Naive thymus-derived CD4-positive, alpha-beta T cell (primary cell): Measurements from ENCODE around the gene DNAH8. TPM values are rescaled to one million over a fixed set of nuclear protein-coding genes. Genes with fewer than 3 reads are reported as not detected.
A peak's percentile ranks its signal among the peaks of the same experiment; 100 is the strongest.
"Not testable (repeated sequence)": the region's sequence is repeated elsewhere in the genome, so short reads cannot be mapped to it uniquely, and the experiment has no call there.

Experiments used
- ATAC-seq: fragments of 150-1000 bp; cut with Tn5 transposase; 2 replicates; pipeline ENCODE4 v1.10.0; 2021; ENCODE audit warnings: mild to moderate bottlenecking, moderate library complexity
- CTCF ChIA-PET: fragments of 350-600 bp; sonication (Branson Sonifier 250); formaldehyde crosslinking; loops from one replicate; lab custom pipeline; 2021; ENCODE audit warnings: antibody characterized with exemption; lab: Charles Lee
- POLR2A ChIA-PET: fragments of 350-600 bp; sonication (Branson Sonifier 250); formaldehyde crosslinking; loops from one replicate; lab custom pipeline; 2021; ENCODE audit warnings: antibody characterized with exemption, inconsistent platforms; lab: Charles Lee
- DNase-seq, 9 donors: peaks; one replicate each; pipeline versions ENCODE4 v3.0.0 to v3.0.0-alpha.2; 2020 to 2022; ENCODE audit warnings: mixed read lengths in 1 of 9
- H3K27ac ChIP-seq: one replicate; pipeline ENCODE4 v1.7.0; 2013; ENCODE audit warnings: mild to moderate bottlenecking, low read depth, low read length, moderate library complexity
- H3K27me3 ChIP-seq, 2 donors: one replicate each; pipeline ENCODE4 v1.7.0; 2013; ENCODE audit warnings: low read length in 2 of 2, mild to moderate bottlenecking in 2 of 2, moderate library complexity in 2 of 2; ENCODE audit not compliant: control insufficient read depth in 2 of 2, insufficient read depth in 2 of 2
- H3K36me3 ChIP-seq, 3 experiments: 1 replicate in 2 of 3; 2 replicates in 1 of 3; pipeline ENCODE4 v1.7.0; 2013; ENCODE audit warnings: low read length in 3 of 3, mild to moderate bottlenecking in 3 of 3, moderate library complexity in 1 of 3; ENCODE audit not compliant: insufficient read depth in 3 of 3, control insufficient read depth in 2 of 3
- H3K4me1 ChIP-seq, 2 donors: one replicate each; pipeline ENCODE4 v1.7.0; 2013; ENCODE audit warnings: low read length in 2 of 2, mild to moderate bottlenecking in 2 of 2, moderate library complexity in 1 of 2; ENCODE audit not compliant: control insufficient read depth in 2 of 2, insufficient read depth in 2 of 2
- H3K4me3 ChIP-seq: 2 replicates; pipeline ENCODE4 v1.7.0; 2013; ENCODE audit warnings: mild to moderate bottlenecking, low read length
- H3K9me3 ChIP-seq, 3 experiments: 1 replicate in 2 of 3; 2 replicates in 1 of 3; pipeline ENCODE4 v1.7.0; 2013; ENCODE audit warnings: low read length in 3 of 3; ENCODE audit not compliant: control insufficient read depth in 2 of 3
- H3K27ac Mint-ChIP-seq, 9 donors: one replicate each; pipeline ENCODE4 v1.8.0; 2020 to 2022; ENCODE audit warnings: mixed read lengths in 9 of 9, mild to moderate bottlenecking in 8 of 9, moderate library complexity in 5 of 9, inconsistent platforms in 2 of 9
- H3K27me3 Mint-ChIP-seq, 5 donors: one replicate each; pipeline ENCODE4 v1.8.0; 2021 to 2022; ENCODE audit warnings: mixed read lengths in 5 of 5, mild to moderate bottlenecking in 1 of 5
- H3K36me3 Mint-ChIP-seq, 5 donors: one replicate each; pipeline ENCODE4 v1.8.0; 2020 to 2022; ENCODE audit warnings: mixed read lengths in 5 of 5, mild to moderate bottlenecking in 3 of 5, inconsistent platforms in 1 of 5
- H3K4me1 Mint-ChIP-seq, 7 donors: one replicate each; pipeline ENCODE4 v1.8.0; 2020 to 2022; ENCODE audit warnings: mixed read lengths in 7 of 7, mild to moderate bottlenecking in 3 of 7, inconsistent platforms in 1 of 7
- H3K4me3 Mint-ChIP-seq, 10 donors: one replicate each; pipeline ENCODE4 v1.8.0; 2020 to 2022; ENCODE audit warnings: mild to moderate bottlenecking in 10 of 10, mixed read lengths in 10 of 10, moderate library complexity in 6 of 10, inconsistent platforms in 2 of 10
- H3K9me3 Mint-ChIP-seq, 11 donors: one replicate each; pipeline ENCODE4 v1.8.0; 2020 to 2022; ENCODE audit warnings: mixed read lengths in 11 of 11, mild to moderate bottlenecking in 4 of 11, inconsistent platforms in 1 of 11, moderate library complexity in 1 of 11
- intact Hi-C, 2 donors: fragments of 100-400 bp; cut with micrococcal nuclease; formaldehyde crosslinking; loops; one replicate each; pipeline ENCODE4 v1.15.1; 2023
- polyA plus RNA-seq, 2 donors: library from polyadenylated mRNA; unstranded; fragments of 300-500 nt; fragmentation: Illumina TruSeq; gene quantifications; one replicate each; pipeline ENCODE4 v1.2.3, GENCODE V29; 2021
- total RNA-seq, 6 experiments: library from RNA in 5 of 6; stranded (reverse) in 5 of 6; gene quantifications; 1 replicate in 5 of 6; 2 replicates in 1 of 6; pipeline ENCODE4 v1.2.3 and lab custom pipeline; 2021 to 2026

DNAH8 gene
- total and polyA plus RNA-seq, 7 experiments from 2014 or later: 0.02 to 0.15 (median 0.05) TPM; not detected in 2

DNA sequence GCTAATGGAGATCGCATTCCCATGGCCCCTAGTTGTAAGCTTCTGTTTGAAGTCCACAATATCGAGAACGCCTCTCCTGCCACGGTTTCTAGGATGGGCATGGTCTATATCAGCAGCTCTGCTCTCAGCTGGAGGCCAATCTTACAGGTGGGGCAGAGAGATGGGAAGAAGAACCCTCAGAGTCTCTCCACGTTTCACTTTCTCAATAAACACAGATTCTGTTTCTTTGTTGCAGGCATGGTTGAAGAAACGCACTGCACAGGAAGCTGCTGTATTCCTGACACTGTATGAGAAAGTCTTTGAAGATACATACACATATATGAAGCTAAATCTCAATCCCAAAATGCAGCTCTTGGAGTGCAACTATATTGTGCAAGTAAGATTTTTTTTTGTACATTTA is 157.9 kb downstream of the DNAH8 start:
- H3K4me3 ChIP-seq: no peak overlapping the region
- H3K36me3 Mint-ChIP-seq: peaks cover 0 to 4% (median 0%) of the 10 kb centered on the region in 5 donors
- peak overlapping the region in 5 of 10 donors; percentile 23 to 34 (median 30) for H3K4me3 Mint-ChIP-seq
- POLR2A ChIA-PET: interaction anchor here (0.7 kb wide), 1 partner anchor 328 kb away, joined by 3 read pairs; no protein-coding TSS in a partner anchor
- DNase-seq: peak in 1 of 9 donors; percentile 9
- no peaks in the 10 kb centered on the region for H3K9me3 Mint-ChIP-seq
- H3K27me3 Mint-ChIP-seq: peaks cover 0 to 10% (median 6%) of the 10 kb centered on the region in 5 donors
- peaks cover 15 to 52% (median 27%) of the 10 kb centered on the region in 7 donors for H3K4me1 Mint-ChIP-seq
- no peak overlapping the region for H3K27ac ChIP-seq
- no peak overlapping the region for H3K27ac Mint-ChIP-seq
- no peaks in the 10 kb centered on the region for H3K9me3 ChIP-seq
- intact Hi-C loops: loop anchor here (2.0 to 5.0 kb wide), 3 partner anchors 59 to 242 kb away; partner anchors contain the start of gene SAYSD1 (in 1 of the 2)
- H3K36me3 ChIP-seq: no peaks in the 10 kb centered on the region
- peaks cover 9 to 28% of the 10 kb centered on the region in 2 donors for H3K4me1 ChIP-seq
- CTCF ChIA-PET: interaction anchor here (0.7 to 2.0 kb wide), 12 partner anchors 9 to 437 kb away, joined by 3 to 26 read pairs (median 4); no protein-coding TSS in a partner anchor
- no peaks in the 10 kb centered on the region for H3K27me3 ChIP-seq
- no peak for ATAC-seq

DNA sequence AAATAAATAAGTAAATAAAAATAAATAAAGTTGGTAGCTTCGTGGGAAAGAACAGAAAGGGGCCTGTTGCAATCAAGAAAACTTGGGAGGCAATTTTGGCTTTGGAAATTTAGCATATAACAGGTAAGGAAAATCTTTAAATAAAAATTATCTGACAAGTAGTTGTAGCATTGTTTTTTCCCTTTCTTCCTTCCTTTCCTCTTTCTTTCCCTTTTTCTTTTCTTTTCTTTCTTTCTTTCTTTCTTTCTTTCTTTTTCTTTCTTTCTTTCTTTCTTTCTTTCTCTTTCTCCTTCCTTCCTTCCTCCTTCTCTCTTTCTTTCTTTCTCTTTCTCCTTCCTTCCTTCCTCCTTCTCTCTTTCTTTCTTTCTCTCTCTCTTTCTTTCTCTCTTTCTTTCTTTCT is 158.7 kb downstream of the DNAH8 start:
- H3K9me3 ChIP-seq, H3K27me3 ChIP-seq, H3K27ac Mint-ChIP-seq, H3K4me3 ChIP-seq, POLR2A ChIA-PET, H3K36me3 Mint-ChIP-seq, ATAC-seq, H3K9me3 Mint-ChIP-seq, H3K4me3 Mint-ChIP-seq, DNase-seq, H3K36me3 ChIP-seq, H3K27ac ChIP-seq: not testable (repeated sequence)
- H3K4me1 ChIP-seq: peaks cover 9 to 28% of the 10 kb centered on the region in 2 donors
- H3K27me3 Mint-ChIP-seq: peaks cover 0 to 10% (median 6%) of the 10 kb centered on the region in 5 donors
- H3K4me1 Mint-ChIP-seq: peaks cover 15 to 52% (median 27%) of the 10 kb centered on the region in 7 donors
- intact Hi-C loops: loop anchor here (2.0 to 5.0 kb wide), 3 partner anchors 58 to 241 kb away; partner anchors contain the start of gene SAYSD1 (in 1 of the 2)
- CTCF ChIA-PET: interaction anchor here (0.7 to 3.1 kb wide), 7 partner anchors 10 to 486 kb away, joined by 3 to 26 read pairs (median 6); no protein-coding TSS in a partner anchor

DNA sequence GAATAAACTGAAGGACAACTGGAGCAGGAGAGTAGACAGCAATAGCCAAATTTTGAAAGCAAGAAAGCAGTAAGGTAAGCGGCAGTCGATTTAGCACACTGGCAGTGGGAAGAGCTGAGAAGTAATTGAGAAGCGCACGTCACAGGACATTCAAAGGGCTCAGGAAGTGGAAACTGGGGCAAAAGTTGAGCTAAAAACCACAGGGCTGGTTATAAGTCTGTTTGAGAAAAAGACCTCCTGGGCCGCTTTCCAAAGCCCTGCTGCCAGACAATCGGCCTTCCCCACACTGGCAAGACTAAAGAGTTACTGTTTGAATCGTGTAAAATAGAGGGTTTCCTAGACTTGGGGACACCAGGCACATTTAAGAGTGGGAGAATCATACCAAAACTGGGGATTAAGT is 161.4 kb downstream of the DNAH8 start:
- H3K27ac Mint-ChIP-seq: peak overlapping the region; percentile 38 to 90 (median 75)
- peak overlapping the region; percentile 15 for H3K27ac ChIP-seq
- H3K27me3 ChIP-seq: no peaks in the 10 kb centered on the region
- H3K4me1 ChIP-seq: peaks cover 9 to 28% of the 10 kb centered on the region in 2 donors
- POLR2A ChIA-PET: interaction anchor here (0.6 to 0.7 kb wide), 2 partner anchors 217 to 427 kb away, joined by 3 to 4 read pairs; no protein-coding TSS in a partner anchor
- H3K36me3 Mint-ChIP-seq: peaks cover 0 to 4% (median 0%) of the 10 kb centered on the region in 5 donors
- ATAC-seq (peak; percentile 93), DNase-seq (peak in 7 of 9 donors; percentile 25 to 70 (median 57))
- no peak overlapping the region for H3K4me3 ChIP-seq
- H3K9me3 ChIP-seq: no peaks in the 10 kb centered on the region
- intact Hi-C loops: loop anchor here in 1 of 2 donors (1.0 to 5.0 kb wide), 3 partner anchors 239 to 1524 kb away; partner anchors contain the start of genes RNF8 and SAYSD1
- CTCF ChIA-PET: interaction anchor here (1.0 to 3.1 kb wide), 2 partner anchors 12 to 427 kb away, joined by 5 to 12 read pairs; no protein-coding TSS in a partner anchor
- peaks cover 0 to 10% (median 2%) of the 10 kb centered on the region in 11 donors for H3K9me3 Mint-ChIP-seq
- no peaks in the 10 kb centered on the region for H3K36me3 ChIP-seq
- peaks cover 15 to 52% (median 27%) of the 10 kb centered on the region in 7 donors for H3K4me1 Mint-ChIP-seq
- H3K27me3 Mint-ChIP-seq: peaks cover 0 to 6% (median 3%) of the 10 kb centered on the region in 5 donors
- peak overlapping the region; percentile 26 to 84 (median 71) for H3K4me3 Mint-ChIP-seq

DNA sequence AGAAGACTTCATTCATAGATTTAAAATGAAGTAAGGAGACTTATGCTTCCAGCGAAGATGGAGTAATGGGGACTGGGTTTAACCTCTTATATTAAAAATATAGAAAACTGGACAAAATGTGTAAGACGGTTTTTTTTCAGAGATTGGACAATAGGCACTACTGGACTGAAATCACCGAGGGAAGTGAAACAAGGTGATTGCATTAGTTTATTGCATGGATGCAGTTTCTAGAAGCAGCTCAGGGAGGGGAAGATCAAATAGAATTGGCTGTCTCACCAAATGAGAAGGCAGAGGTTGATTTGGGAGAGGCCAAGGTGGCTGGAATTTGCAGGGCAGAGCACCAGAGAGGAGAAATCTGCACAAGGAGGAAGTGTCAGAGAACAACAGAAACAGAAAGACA is 162.6 kb downstream of the DNAH8 start:
- no peak for DNase-seq
- H3K27me3 ChIP-seq: no peaks in the 10 kb centered on the region
- POLR2A ChIA-PET: no interaction called here
- no peak for ATAC-seq
- Mint-ChIP-seq H3K27ac (peak overlapping the region in 1 of 9 donors; percentile 26), H3K27me3 (peaks cover 0 to 6% (median 0%) of the 10 kb centered on the region in 5 donors), H3K36me3 (peaks cover 0 to 5% (median 0%) of the 10 kb centered on the region in 5 donors), H3K9me3 (peaks cover 0 to 10% (median 2%) of the 10 kb centered on the region in 11 donors), H3K4me1 (peaks cover 13 to 45% (median 25%) of the 10 kb centered on the region in 7 donors), H3K4me3 (no peak overlapping the region)
- no peak overlapping the region for H3K4me3 ChIP-seq
- intact Hi-C loops: loop anchor here (1.0 to 5.0 kb wide), 2 partner anchors 426 to 1525 kb away; partner anchors contain the start of gene RNF8 (in 1 of the 2)
- H3K36me3 ChIP-seq: no peaks in the 10 kb centered on the region
- peaks cover 9 to 24% of the 10 kb centered on the region in 2 donors for H3K4me1 ChIP-seq
- no peak overlapping the region for H3K27ac ChIP-seq
- no peaks in the 10 kb centered on the region for H3K9me3 ChIP-seq
- CTCF ChIA-PET: no interaction called here

DNA sequence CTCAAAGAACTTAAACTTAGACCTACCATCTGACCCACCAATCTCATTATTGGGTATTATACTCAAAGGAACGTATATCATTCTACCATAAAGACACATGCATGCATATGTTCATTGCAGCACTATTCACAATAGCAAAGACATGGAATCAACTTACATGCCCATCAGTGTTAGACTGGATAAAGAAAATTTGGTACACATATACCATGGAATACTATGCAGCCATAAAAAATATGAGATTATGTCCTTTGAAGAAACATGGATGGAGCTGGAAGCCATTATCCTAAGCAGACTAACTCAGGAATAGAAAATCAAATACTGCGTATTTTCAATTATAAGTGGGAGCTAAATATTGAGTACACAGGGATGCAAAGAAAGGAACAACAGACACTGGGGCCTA is 167.0 kb downstream of the DNAH8 start:
- Mint-ChIP-seq H3K9me3 (peaks cover 0 to 10% (median 2%) of the 10 kb centered on the region in 11 donors), H3K27me3 (peaks cover 0 to 8% (median 0%) of the 10 kb centered on the region in 5 donors), H3K4me1 (peaks cover 0 to 8% (median 3%) of the 10 kb centered on the region in 7 donors), H3K36me3 (peaks cover 0 to 4% (median 0%) of the 10 kb centered on the region in 5 donors), H3K4me3 (no peak overlapping the region), H3K27ac (no peak overlapping the region)
- no peaks in the 10 kb centered on the region for H3K36me3 ChIP-seq
- H3K4me3 ChIP-seq: no peak overlapping the region
- H3K9me3 ChIP-seq: no peaks in the 10 kb centered on the region
- DNase-seq (no peak), ATAC-seq (no peak)
- intact Hi-C loops: no loop called here
- no peak overlapping the region for H3K27ac ChIP-seq
- H3K27me3 ChIP-seq: no peaks in the 10 kb centered on the region
- ChIA-PET CTCF (no interaction called here), POLR2A (no interaction called here)
- peaks cover 0 to 3% of the 10 kb centered on the region in 2 donors for H3K4me1 ChIP-seq

DNA sequence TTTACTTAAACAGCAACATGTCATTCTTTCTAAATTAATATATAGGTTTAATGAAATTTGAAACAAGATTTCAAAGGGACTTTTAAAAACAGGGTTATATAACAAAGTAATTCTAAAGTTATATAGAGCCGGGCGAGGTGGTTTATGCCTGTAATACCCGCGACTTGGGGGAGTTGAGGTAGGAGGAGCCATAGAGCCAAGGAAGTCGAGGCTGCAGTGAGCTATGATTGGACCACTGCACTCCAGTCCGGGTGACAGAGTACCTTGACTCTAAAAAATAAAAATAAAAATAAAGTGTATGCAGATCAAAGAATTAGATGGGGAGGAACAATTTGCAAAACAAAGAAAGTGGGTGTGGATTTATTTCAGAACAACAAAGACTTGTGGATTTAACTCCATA is 182.4 kb downstream of the DNAH8 start:
- H3K27me3 Mint-ChIP-seq: peaks cover 4 to 26% (median 16%) of the 10 kb centered on the region in 5 donors
- CTCF ChIA-PET: no interaction called here
- ATAC-seq (no peak), DNase-seq (no peak)
- no peaks in the 10 kb centered on the region for H3K9me3 Mint-ChIP-seq
- Histone ChIP-seq H3K9me3 (no peaks in the 10 kb centered on the region), H3K27me3 (no peaks in the 10 kb centered on the region), H3K4me1 (no peaks in the 10 kb centered on the region), H3K4me3 (no peak overlapping the region), H3K27ac (no peak overlapping the region), H3K36me3 (no peaks in the 10 kb centered on the region)
- H3K36me3 Mint-ChIP-seq: no peaks in the 10 kb centered on the region
- no peak overlapping the region for H3K27ac Mint-ChIP-seq
- POLR2A ChIA-PET: no interaction called here
- H3K4me3 Mint-ChIP-seq: no peak overlapping the region
- H3K4me1 Mint-ChIP-seq: no peaks in the 10 kb centered on the region
- intact Hi-C loops: no loop called here
